Lung (tissue), 12 donors: Measurements from ENCODE around the gene BRWD1. TPM values are rescaled to one million over a fixed set of nuclear protein-coding genes. Genes with fewer than 3 reads are reported as not detected.

Experiments
- ATAC-seq: fragments of 200-7000 bp; cut with Tn5 transposase; one replicate; pipeline ENCODE4 v1.9.1; 2020; ENCODE audit warnings: moderate number of reproducible peaks; ENCODE audit not compliant: insufficient read depth, low FRiP score
- DNase-seq, 3 donors: peaks; one replicate each; pipeline ENCODE4 v3.0.0-alpha.2; 2013 to 2017
- H3K27ac ChIP-seq, 2 donors: one replicate each; pipeline ENCODE4 v1.5.1; 2013; ENCODE audit warnings: mild to moderate bottlenecking in 2 of 2, moderate library complexity in 2 of 2, control low read depth in 1 of 2, inconsistent platforms in 1 of 2, low read depth in 1 of 2, low read length in 1 of 2
- H3K27me3 ChIP-seq, 3 donors: one replicate each; pipeline ENCODE4 v1.5.1; 2013; ENCODE audit warnings: low read length in 2 of 3; ENCODE audit not compliant: control insufficient read depth in 3 of 3, insufficient read depth in 3 of 3
- H3K36me3 ChIP-seq, 4 donors: one replicate each; pipeline ENCODE4 v1.5.1; 2013; ENCODE audit warnings: low read length in 4 of 4, mild to moderate bottlenecking in 1 of 4, moderate library complexity in 1 of 4; ENCODE audit not compliant: control insufficient read depth in 4 of 4, insufficient read depth in 4 of 4
- H3K4me1 ChIP-seq, 5 donors: one replicate each; pipeline ENCODE4 v1.5.1; 2013; ENCODE audit warnings: low read length in 5 of 5, mild to moderate bottlenecking in 2 of 5, moderate library complexity in 1 of 5; ENCODE audit not compliant: control insufficient read depth in 5 of 5, insufficient read depth in 5 of 5
- H3K4me3 ChIP-seq: one replicate; pipeline ENCODE4 v1.5.1; 2013; ENCODE audit warnings: mild to moderate bottlenecking, control low read depth, moderate library complexity
- H3K9ac ChIP-seq, 2 donors: one replicate each; pipeline ENCODE4 v1.5.1; 2013; ENCODE audit warnings: low read length in 2 of 2, control low read depth in 1 of 2; ENCODE audit not compliant: insufficient read depth in 1 of 2
- H3K9me3 ChIP-seq, 4 donors: one replicate each; pipeline ENCODE4 v1.5.1; 2013; ENCODE audit warnings: low read length in 3 of 4, mild to moderate bottlenecking in 1 of 4, moderate library complexity in 1 of 4; ENCODE audit not compliant: control insufficient read depth in 4 of 4, insufficient read depth in 3 of 4
- CTCF ChIP-seq: IDR thresholded peaks from 2 replicates; pipeline ENCODE4 v1.5.1; 2012; ENCODE audit warnings: mild to moderate bottlenecking; ENCODE audit errors: control extremely low read depth, extremely low read depth
- WGBS, 2 donors: extraction: QIAGEN DNeasy Blood & Tissue Kit; methylation state at CpG; one replicate each; pipeline ENCODE4 v1.1.7; 2013; 5-methylcytosine and 5-hydroxymethylcytosine counted together
- polyA plus RNA-seq, 2 donors: library from polyadenylated mRNA; stranded (reverse); fragments of 200-250 nt; gene quantifications; one replicate each; pipeline ENCODE4 v1.2.1, GENCODE V29; 2013
- total RNA-seq, 2 donors: library from RNA; depleted of rRNA in 1 of 2; stranded (reverse); fragments of >200 nt in 1 of 2; gene quantifications; one replicate each; pipeline ENCODE4 v1.2.1, GENCODE V29; 2014 to 2021
- donor health status: control.
- donor health status: control.
- donor health status: Bipolar disorder and iron deficiency.
- donor health status: healthy.
- donor health status: DM: yes; HTN: yes; CAD: no.

Gene BRWD1
- total and polyA plus RNA-seq, 4 donors, result 9.5 to 145 (median 20.1) TPM

- Histone ChIP-seq H3K9me3 (no peaks in the 10 kb centered on the region), H3K27me3 (no peaks in the 10 kb centered on the region), H3K27ac (no peak overlapping the region), H3K4me3 (no peak overlapping the region), H3K4me1 (peaks cover 0 to 34% (median 15%) of the 10 kb centered on the region in 5 donors), H3K36me3 (peaks cover 8 to 27% (median 12%) of the 10 kb centered on the region in 4 donors), H3K9ac (peak overlapping the region in 1 of 2 donors; percentile 69)
- no peak for TF ChIP-seq CTCF
- WGBS, 2 donors, result 58 to 60% methylated on average over 7 of the region's 7 CpGs
- ATAC-seq (no peak), DNase-seq (peak in 1 of 3 donors; percentile 19)
Measured at GRCh38 chr21:39346671-39347331, 33.4 kb upstream of the BRWD1 start.

DNA sequence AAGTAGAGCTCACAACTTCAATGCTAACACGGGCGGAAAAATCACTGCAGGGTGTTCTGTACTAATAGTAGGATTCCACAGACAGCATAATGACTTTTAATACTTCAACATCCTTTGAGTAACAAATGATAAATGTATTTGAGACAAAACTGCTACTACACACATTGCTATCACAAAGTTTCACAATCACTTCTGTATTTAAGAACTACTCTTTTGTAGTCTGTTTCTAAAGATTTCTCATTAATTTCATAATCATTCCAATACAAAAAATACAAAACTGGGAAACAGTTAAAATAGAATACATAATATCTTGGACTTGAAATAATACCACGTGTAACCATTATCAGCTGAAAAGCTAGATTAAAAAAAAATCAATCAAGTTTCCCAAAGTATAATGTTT is 32.8 kb upstream of the BRWD1 start:
- no peak for TF ChIP-seq CTCF
- DNase-seq, result no peak
- Histone ChIP-seq H3K36me3 (peaks cover 11 to 32% (median 13%) of the 10 kb centered on the region in 4 donors), H3K4me3 (no peak overlapping the region), H3K27ac (no peak overlapping the region), H3K4me1 (peaks cover 0 to 34% (median 15%) of the 10 kb centered on the region in 5 donors), H3K9me3 (no peaks in the 10 kb centered on the region), H3K9ac (no peak overlapping the region), H3K27me3 (no peaks in the 10 kb centered on the region)
- no peak for ATAC-seq
- 35 to 43% methylated on average over 3 of the region's 3 CpGs for WGBS, 2 donors

DNA sequence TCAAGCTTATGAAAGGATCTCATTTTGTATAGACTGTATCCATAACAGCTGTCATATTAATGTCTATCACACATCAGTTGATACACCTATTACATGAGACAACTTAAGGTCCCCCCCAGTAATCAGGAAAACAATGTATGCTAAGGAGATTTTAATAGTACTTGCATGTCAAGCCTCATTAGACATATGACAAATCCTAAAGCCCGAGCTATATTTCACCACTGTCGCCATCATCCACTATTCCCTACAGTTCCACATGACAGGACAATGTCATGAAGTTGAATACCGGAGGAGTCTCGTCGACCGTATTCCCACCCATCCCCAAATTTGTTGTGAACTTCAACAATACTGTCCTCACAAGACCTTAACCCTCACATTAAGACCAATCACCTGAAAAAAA is 32.0 kb upstream of the BRWD1 start:
- no peak for ATAC-seq
- no peak for DNase-seq
- Histone ChIP-seq H3K9ac (no peak overlapping the region), H3K4me1 (peaks cover 0 to 34% (median 15%) of the 10 kb centered on the region in 5 donors), H3K36me3 (peaks cover 12 to 37% (median 14%) of the 10 kb centered on the region in 4 donors), H3K9me3 (no peaks in the 10 kb centered on the region), H3K27ac (no peak overlapping the region), H3K4me3 (no peak overlapping the region), H3K27me3 (no peaks in the 10 kb centered on the region)
- 85 to 87% methylated on average over 6 of the region's 6 CpGs for WGBS, 2 donors
- TF ChIP-seq CTCF, result no peak

DNA sequence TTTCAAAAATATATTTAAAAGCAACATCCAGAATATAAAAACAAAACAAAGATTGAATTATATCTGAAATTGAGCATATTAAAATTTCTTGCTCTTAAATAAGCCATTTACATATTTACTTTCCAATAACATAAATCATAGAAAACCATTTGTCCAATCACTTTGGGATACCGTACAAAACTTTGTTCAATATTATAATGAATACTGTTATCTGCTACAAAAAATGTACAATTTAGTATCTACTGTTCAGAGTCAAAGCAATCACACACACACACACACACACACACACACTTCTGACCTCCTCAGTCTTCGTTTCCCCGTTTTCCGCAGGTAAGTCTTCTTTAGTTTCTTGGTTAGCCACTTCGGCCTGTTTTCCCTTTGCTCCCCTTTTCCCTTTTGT is 31.4 kb upstream of the BRWD1 start:
- H3K4me1 ChIP-seq, result peaks cover 0 to 31% (median 15%) of the 10 kb centered on the region in 5 donors
- no peak for ATAC-seq
- H3K36me3 ChIP-seq, result peaks cover 12 to 37% (median 14%) of the 10 kb centered on the region in 4 donors
- no peaks in the 10 kb centered on the region for H3K27me3 ChIP-seq
- no peak for DNase-seq
- WGBS, 2 donors, result 81 to 89% methylated on average over 5 of the region's 5 CpGs
- H3K27ac ChIP-seq, result no peak overlapping the region
- H3K9me3 ChIP-seq, result no peaks in the 10 kb centered on the region
- H3K4me3 ChIP-seq, result no peak overlapping the region
- no peak overlapping the region for H3K9ac ChIP-seq
- TF ChIP-seq CTCF, result no peak
